T1000 (cell line): ENCODE measurements around the gene FGF3.

Experiments
- DNase-seq: peaks from one replicate; lab custom pipeline; 2025; ENCODE audit warnings: mixed read lengths; lab: John Stamatoyannopoulos, UW

The FGF3 gene

DNA sequence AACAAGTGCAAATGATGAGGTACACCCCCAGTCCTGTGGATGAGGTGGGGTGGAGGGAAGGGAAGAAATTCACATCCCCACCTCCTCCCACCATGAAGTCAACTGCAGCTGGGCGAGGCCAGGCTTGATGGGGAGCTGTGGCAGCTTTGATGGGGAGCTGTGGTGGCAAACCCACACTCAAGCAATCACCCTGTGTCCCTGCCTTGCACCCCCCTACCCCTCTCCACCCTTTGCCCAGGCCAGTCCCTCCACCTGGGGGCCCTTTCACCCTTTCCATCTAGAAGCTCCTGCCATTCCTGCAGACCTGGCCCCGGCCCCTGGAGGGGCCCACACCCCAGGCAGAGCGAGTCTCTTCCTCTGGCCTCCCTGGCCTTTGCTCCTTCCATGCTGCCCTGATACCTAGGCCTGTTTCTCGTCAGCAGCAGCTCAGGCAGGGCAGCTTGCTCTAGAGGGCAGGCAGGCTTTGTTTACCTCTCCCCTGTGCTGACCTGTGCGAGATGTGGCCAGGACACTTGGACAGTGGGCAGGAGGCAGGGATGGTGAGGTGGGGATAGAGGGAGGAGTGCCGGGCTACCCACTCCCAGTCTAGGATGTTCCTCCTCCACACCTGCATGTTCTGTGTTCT, 4.5 kb upstream of the FGF3 start:
- DNase-seq: no peak

DNA sequence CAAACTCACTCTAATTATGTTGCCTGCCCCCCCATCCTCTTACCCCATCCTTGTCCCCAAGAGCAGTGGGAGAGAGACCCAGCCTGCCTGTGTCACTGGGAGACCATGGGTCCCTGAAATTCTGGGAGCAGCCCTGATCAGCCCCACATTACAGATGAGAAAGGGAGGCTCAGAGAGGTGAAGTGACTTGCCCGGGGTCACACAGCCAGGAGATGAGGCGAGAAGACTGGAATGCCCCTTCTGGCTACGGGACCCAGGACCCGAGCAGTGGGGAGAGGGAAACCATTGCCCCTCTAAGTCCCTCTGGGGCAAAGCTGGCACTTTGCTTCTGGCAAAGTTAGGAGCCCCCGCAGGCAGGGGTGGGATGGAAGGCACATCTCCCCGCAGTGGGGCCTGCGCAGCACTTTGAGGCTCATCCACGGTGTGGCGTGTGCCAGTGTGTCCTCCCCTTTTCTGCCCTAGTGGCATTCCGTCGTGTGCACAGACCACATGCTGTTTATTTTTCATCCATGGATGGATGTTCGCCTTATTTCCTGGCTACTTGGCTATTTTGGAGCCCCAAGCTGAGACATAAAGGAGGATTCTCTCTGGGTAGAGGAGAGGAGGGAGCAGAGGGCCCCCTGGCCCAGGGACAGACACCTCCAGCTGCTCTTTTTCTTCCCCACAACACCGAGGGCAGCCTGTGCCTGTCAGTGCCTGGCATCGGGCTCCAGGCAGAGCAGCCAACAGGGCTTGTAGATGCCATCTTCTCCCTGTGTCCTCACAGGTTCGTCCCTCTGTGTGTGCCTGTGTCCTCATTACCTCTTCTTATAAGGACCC, 3.7 kb upstream of the FGF3 start:
- DNase-seq: no peak

DNA sequence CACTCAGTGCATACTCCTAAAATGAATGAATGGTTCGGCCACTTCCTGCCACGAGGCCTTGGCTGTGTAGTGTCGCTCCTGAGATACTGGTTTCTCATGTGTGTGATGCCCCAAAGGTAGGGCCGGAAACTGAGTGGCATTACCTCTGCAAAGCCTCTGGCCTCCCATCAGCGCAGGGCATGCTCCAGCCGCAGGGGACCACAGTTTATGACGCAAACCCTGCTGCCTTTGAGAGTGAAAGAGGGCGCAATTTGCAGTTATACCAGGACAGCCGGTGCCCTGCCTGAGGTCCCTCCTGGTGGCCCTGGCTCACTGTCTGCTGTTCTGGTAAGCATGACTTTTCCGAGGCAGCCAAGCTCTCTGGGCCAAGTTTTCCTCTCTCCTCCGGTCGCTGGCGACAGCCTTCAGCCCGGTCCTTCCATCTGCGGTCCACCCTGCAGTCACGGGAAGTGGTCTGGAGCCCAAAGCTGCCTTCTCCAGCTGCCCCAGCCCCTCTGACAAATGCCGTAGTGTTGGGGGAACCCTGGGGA, 2.4 kb upstream of the FGF3 start:
- DNase-seq: no peak

DNA sequence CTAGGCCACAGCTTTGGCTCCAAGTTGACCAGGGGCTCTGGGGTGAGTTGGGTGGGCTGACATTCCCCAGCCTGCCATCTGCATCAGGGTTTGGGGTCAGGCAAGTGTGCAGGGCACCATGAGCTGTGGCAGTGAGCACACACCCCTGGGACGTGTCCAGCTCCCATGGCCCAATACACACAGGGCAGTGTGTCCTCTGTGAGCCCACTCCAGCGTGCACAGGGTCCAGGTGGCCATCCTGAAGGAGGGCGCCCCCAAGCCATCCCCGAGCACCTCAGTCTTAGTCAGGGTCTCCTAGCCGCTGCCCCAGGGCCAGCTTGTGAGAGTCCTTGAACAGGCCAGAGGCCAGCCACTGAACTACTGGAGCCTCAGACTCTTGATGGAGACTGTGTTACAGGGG, 1.2 kb upstream of the FGF3 start:
- no peak for DNase-seq

DNA sequence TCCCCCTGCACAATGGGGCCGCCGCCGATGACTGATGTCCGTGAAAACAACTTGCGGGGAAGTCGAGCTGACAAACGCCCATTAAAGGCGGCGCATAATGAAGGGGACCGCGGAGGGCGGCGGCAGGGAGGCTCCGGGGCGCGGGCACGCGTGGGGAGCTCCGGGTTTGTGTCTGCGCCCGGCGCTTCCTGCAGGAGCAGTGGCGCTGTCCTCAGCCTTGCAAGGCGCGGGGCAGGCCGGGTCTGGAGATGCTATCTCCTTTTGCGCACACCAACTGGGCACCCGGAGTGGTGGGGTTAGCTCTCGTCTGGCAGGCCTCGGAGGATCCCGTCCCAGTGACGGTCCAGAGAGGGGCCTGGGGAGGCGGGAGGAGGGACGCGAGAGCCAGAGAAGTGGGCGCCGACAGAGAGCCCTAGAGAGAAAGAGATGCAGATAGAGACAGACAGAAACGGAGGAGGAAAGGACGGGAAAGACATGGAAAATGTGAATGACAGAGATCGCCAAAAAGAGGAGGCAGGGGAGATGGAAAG, 390 bp upstream of the FGF3 start:
- no peak for DNase-seq

DNA sequence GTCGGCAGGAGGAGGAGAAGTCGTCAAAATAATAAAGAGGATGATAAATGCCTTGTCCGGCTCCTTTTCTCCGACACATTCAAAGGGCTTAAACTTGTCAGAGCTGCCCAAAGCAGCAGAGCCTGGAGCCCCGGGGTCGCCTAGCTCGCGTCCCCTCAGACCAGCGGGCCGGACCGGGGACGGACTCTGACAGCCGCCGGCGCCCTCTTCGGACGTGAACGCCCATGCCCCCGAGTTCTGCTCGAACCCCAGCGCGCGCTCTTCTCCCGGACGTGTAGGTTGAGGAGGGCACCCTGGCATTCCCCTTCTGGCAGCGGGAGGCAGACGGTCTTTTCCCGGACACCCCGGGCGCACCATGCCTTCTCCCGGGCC, 999 bp downstream of the FGF3 start:
- no peak for DNase-seq

DNA sequence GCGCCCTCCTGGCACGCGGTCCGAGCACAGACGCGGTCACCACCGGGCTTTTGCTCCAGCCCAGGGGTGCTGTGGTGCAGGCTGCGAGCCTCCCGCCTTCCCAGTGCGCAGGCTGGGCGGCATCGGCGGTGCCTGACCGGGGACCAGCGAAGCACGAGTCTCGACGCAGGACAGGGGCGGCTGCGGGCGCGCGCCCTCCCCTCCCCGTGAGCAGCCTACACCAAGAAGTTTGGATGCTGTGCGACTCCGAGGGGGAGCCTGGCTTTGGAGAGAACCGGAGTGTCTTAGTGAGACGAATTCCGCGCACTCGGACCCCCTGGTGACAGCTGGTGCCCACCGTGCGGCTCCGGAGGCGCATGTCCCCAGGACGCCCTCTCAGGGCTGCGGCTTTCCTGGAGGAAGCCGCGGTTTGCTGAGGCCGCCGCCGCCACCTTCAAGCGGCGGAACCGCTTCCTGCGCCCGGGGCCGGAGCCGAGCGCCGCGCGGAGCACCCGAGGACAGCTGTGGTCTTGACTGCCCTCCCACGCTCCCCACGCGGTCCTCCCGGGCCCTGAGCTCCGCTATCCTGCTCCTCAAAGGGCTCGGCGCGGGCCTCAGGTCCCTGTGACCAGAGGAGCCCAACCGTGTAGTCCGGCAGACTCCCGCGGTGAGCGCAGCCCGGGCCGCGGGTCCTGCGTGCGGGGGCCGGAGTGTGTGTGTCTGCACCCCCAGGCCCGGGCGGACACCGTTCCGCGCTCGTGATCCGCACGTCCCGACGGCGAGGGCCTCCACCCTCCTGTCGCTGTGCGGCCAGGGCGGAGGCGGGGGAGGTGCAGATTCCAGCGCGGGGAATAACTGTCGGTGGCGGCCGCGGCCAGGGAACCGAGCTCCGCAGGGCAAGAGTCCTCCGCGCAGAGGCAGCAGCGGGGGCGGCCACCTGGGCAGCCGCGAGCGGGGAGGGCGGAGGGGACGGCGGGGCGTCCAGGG, 1.7 kb downstream of the FGF3 start:
- no peak for DNase-seq

DNA sequence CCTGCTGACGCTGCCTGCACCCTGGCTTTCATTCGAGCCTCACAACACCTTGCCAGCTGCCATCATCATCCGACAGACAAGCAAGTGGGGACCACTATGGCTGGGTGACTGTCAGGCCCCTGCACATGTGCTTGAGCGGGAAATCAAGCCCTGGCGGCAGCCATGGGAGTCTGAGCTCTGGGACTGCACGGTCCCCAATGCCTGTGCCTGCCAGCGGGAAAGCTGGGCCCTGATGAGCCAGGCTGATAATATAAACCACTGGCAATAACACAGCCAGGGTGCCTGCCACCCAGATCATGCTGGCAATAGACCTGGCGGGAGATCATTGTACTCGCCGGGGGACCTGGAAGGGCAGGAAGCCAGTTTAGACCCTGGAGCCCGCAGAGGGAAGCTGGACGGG, 2.5 kb downstream of the FGF3 start:
- DNase-seq: no peak

DNA sequence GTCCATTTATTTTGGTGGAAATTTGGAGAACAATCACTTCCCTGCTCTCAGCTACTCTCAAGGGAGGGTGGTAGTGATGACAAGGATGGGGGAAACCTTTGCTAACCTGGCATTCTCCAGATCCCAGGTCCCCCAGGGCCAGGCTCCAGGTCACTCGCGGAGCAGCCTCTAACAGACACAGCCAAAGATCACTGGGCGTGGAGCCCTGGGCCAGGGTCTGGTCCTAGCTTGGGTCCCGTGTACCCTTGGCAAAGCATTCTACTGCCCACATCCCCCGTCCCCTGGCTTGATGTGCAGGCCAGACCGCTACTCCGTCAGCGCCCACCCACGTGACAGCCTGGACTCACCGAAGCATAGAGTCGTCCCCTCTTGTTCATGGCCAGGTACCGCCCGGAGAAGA, 3.2 kb downstream of the FGF3 start:
- DNase-seq: no peak

DNA sequence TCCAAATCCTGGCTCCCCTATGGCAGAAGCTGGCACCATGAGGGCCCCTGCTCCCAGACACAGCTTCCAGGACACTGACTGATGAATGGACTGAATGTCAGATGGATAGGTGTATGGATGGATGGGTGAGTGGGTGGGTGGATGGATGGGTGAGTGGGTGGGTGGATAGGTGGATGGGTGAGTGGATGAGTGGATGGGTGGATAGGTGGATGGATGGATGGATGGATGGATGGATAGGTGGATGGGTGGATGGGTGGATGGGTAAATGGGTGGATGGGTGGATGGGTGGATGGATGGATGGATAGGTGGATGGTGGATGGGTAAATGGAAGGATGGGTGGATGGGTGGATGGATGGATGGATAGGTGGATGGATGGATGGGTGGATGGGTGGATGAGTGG, 4.3 kb downstream of the FGF3 start:
- no peak for DNase-seq

DNA sequence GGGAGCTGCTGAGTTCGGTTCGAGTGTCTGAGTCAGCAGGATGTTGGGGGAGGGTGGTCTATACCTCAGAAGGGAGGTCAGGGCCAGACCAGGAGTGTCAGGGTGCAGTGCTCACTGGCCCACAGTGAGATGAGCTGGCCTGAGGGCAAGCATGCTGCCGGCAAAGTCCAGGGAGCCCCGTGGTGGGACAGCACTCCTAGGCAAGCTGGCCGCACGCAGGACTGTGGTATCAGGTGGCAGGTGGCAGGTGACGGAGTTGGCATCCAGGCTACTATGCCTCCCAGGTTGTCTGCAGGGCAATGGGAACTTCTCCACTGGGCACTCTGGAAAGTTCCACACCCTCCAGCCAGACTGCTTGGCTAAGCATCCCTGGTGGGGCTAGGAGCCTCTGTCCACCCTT, 4.8 kb downstream of the FGF3 start:
- no peak for DNase-seq

DNA sequence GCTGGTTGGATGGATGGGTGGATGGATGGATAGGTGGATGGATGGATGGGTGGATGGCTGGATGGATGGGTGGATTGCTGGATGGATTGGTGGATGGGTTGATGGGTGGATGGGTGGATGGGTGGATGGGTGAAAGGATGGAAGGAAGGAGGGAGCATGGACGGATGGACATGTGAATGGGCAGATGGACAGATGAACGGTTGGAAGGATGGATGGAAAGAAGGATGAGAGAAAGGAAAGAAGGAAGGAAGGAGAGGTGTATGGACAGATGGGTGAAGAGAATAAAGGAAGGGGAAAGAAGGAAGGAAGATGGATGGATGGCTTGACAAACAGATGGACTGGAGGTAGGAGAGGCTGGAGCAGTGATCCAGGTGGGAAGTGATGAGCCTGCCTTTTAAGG, 5.4 kb downstream of the FGF3 start:
- DNase-seq: no peak

DNA sequence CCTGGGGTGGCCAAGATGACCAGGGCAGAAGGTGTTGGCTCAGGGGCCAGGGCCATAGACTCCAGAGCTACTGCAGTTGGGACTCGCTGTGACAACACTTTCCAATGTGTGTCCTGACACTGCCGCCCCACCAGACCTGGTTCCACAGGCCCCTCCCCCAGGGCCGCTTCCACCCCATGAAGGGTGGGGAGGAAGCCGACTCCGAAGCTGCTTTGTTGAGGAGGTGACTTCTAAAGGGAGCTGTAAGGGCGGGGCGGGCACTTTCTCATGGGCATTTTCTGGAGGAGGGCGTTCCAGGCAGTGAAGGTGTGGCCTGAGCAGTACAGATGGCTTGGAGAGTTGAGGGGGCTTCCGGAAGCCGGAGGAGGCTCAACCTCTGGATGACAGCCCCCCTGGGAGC, 6.3 kb downstream of the FGF3 start:
- DNase-seq: no peak

DNA sequence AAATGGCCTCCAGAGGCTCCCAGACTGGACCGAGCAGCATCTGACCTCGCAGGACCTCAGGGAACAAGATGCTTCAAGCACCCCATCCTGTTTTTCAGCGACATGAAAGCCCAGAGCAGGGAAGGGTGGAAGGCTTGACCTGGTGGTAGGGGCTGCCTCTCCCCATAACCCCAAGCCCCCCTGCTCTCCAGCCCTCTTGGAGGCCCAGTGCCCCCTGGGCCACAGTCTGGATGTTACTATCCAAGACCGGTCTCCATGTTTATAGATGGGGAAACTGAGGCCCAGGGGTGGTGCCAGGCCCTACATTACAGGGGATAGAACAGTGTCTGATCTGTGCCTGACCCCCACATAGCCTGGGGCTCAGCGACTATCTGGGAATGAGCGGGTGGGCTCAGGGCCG, 7.0 kb downstream of the FGF3 start:
- no peak for DNase-seq

DNA sequence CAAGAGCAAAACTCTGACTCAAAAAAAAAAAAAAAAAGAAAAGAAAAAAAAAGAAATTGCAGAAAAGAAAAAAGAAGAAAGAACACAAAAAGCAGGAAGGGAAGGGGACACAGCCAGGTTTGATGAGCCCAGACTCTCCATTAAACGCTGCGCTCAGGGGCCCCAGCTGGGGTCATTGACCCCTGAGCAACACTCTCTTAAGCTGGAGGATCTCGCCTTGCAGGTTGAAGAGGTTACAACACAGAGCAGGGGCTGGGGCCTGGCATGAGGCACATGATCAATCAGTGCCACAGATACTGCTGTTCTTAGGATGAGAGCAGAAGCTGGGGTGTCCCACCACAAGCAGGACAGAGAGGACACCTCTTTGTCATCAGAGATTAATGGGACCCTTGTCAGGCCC, 7.8 kb downstream of the FGF3 start:
- DNase-seq: no peak

DNA sequence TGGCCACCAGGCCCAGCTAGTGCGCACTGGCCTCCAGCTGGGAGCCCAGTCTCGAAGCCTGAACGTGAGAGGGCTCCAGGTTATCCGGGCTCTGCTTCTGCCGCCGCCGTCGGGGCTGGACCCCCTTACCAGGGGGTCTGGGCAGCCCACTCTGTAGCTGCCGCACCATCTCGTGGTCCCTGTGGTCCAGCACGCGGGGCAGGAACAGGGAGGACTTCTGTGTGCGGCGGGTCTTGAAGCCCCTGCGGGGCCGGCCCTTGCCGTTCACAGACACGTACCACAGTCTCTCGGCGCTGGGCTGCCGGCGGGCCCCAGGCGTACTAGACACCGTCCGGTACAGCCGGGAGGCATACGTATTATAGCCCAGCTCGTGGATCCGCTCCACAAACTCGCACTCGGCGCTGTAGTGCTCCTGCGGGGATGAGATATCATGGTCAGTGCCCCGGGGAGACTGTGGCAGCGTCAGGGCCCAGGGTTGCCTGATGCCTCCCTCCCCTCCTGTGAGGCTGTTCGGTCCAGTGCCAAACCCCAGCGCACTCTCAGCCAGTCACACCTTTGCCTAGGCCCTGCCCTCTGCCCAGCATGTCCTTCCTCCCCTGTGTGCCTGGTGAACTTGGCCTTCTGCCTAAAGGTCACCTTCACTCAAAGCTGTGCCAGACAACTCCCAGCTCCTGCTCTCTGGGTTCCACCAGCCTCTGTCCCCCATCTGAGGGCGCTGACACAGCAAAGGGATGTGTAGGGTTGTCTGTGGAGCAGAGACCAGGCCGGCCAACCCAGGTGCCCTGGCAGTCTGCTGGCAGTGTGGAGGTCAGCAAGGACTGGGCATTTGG, 8.7 kb downstream of the FGF3 start:
- no peak for DNase-seq

DNA sequence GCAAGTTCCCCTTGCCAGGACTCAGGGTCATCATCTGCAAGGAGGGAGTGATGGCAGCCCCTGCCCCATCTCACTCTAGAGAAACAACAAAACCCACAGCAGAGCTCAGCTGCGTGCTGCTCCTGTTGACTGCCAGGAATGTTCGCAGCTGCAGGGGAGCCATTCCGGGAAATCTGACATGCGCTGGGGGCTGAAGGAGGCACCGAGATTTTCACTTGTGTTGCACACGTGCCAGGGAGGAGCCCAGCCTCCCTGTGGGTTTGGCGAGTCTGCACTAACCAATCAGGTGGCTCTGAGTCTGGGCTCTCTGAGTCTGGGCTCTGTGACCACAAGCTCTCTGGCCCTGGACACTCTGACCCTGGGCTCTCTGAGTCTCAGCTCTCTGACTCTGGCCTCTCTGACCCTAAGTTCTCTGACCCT, 10.5 kb downstream of the FGF3 start:
- DNase-seq: no peak

DNA sequence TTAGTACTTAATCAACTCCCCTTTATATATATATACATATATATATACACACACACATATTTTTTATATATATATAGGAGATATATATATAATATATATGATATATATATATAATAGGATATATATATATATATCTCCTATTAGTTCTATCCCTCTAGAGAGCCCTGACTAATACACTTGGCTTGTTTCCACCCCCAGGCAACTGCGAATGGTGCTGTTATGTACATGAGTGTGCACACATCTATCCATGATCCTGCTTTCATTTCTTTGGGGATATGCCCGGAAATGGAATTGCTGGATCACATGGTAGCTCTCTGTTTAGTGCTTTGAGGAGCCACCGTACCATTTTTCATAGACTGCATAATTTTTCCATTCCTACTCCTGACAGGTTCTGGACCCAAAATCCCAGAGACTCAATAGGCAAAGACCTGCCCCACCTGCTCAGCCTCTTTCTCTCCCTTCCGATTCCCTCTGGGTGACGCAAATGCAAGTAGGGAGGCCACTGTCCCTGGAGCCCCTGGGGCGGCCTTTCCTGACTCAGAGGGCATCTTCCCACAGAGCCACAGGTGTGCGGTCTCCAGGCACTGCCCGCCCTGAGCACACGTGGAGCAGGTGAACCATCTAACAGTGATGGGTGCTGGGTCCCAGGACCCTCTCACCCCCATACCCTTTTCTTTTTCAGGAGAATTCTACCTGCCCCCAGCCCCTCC, 12.0 kb downstream of the FGF3 start:
- DNase-seq: no peak

DNA sequence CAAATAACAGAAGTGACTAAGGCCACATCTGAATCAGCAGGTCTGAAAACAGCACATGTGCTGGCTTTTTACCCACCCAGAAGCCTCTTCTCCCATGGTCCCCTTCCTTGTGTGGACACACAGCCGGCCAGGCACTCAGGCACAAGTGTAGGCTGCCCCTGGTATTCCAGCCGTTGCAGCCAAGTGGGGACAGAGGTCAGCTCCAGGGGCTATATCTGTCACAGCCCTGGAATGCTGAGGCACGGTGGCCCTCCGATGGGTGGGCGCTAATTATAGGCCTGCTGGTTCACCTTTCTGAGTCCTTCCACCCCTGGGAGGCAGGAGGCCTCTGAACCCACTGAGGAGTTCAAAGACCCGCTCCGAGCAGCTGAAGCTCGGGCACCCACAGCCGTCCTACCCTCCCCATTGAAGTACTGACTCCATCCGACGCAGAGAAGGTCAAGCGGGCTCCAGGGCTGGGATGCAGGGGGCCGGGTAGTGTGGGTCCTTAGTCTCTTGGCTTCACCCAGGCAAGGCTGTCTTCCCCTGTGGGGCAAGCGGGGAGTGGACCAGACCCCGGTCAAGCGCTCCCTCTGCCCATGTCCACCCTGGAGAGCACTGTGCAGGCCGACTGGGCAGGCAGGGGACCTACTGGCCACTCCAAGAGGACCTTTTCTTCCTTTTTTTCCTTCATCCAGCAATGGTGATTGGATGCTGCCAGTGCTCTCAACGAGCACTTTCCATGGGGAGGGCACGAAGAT, 14.3 kb downstream of the FGF3 start:
- no peak for DNase-seq

DNA sequence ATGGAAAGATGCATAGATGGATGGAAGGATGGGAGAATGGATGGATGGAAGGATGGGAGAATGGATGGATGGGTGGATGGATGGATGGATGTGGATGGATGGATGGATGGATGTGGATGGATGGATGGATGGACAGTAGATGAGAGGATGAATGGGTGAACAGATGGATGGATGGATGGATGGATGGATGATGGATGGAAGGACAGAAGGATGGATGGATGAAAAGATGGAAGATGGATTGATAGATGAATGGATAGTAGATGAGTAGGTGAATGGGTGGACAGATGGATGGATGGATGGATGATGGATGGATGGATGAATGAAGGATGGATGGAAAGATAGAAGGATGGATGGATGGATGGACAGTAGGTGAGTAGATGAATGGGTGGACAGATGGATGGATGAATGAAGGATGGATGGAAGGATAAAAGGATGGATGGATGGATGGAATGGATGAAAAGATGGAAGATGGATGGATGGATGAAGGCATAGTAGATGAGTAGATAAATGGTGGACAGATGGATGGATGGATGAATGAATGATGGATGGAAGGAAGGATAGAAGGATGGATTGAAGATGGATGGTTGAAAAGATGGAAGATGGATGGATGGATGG, 15.5 kb downstream of the FGF3 start:
- no peak for DNase-seq
